HEK293T (cell line): ENCODE measurements around the gene PSMD9.
"Not testable (repeated sequence)": the region's sequence is repeated elsewhere in the genome, so short reads cannot be mapped to it uniquely, and the experiment has no call there.

Source experiments
- CTCF ChIA-PET: fragments of 350-600 bp; formaldehyde crosslinking; extraction: SDS; loops from one replicate; lab custom pipeline; 2021; ENCODE audit warnings: antibody characterized with exemption, inconsistent platforms; lab: Yijun Ruan, JAX
- POLR2A ChIA-PET: fragments of 350-600 bp; formaldehyde crosslinking; extraction: SDS; loops from one replicate; lab custom pipeline; 2020; ENCODE audit warnings: antibody characterized with exemption, inconsistent platforms; lab: Yijun Ruan, JAX
- DNase-seq: peaks from one replicate; pipeline ENCODE4 v3.0.0; 2012; ENCODE audit warnings: mixed read lengths; ENCODE audit errors: extremely low spot score
- ARNT ChIP-seq: fragments of 450-650 bp; IDR thresholded peaks from 2 replicates; pipeline ENCODE4 v1.6.1; 2017; ENCODE audit warnings: mild to moderate bottlenecking
- BHLHE40 ChIP-seq: fragments of 450-650 bp; IDR thresholded peaks from 2 replicates; pipeline ENCODE4 v1.6.1; 2016; ENCODE audit warnings: mild to moderate bottlenecking, moderate library complexity, borderline replicate concordance
- CTBP1 ChIP-seq: fragments of 450-650 bp; IDR thresholded peaks from 2 replicates; pipeline ENCODE4 v1.6.1; 2016; ENCODE audit warnings: borderline replicate concordance
- ELF4 ChIP-seq: fragments of 450-650 bp; IDR thresholded peaks from 2 replicates; pipeline ENCODE4 v1.6.1; 2017; ENCODE audit warnings: antibody characterized with exemption
- FOXA1 ChIP-seq: fragments of 450-650 bp; IDR thresholded peaks from 2 replicates; pipeline ENCODE4 v1.6.1; 2016; ENCODE audit warnings: mild to moderate bottlenecking
- FOXK2 ChIP-seq: fragments of 450-650 bp; IDR thresholded peaks from 2 replicates; pipeline ENCODE4 v1.6.1; 2016; ENCODE audit warnings: mild to moderate bottlenecking
- FOXM1 ChIP-seq: fragments of 450-650 bp; IDR thresholded peaks from 2 replicates; pipeline ENCODE4 v1.6.1; 2017; ENCODE audit warnings: mild to moderate bottlenecking, borderline replicate concordance
- HDGF ChIP-seq: fragments of 450-650 bp; IDR thresholded peaks from 2 replicates; pipeline ENCODE4 v1.6.1; 2017; ENCODE audit warnings: antibody characterized with exemption, borderline replicate concordance
- L3MBTL2 ChIP-seq: fragments of 450-650 bp; conservative IDR thresholded peaks from 2 replicates; pipeline ENCODE4 v1.6.1; 2016; ENCODE audit warnings: mild to moderate bottlenecking
- LEF1 ChIP-seq: fragments of 450-650 bp; IDR thresholded peaks from 2 replicates; pipeline ENCODE4 v1.6.1; 2017; ENCODE audit warnings: mild to moderate bottlenecking, borderline replicate concordance
- NFRKB ChIP-seq: fragments of 450-650 bp; IDR thresholded peaks from 2 replicates; pipeline ENCODE4 v1.6.1; 2016; ENCODE audit warnings: mild to moderate bottlenecking, moderate library complexity
- PKNOX1 ChIP-seq: fragments of 450-650 bp; IDR thresholded peaks from 2 replicates; pipeline ENCODE4 v1.6.1; 2016
- SP1 ChIP-seq: fragments of 450-650 bp; IDR thresholded peaks from 2 replicates; pipeline ENCODE4 v1.6.1; 2017
- SUZ12 ChIP-seq: fragments of 450-650 bp; IDR thresholded peaks from 2 replicates; pipeline ENCODE4 v1.6.1; 2016; ENCODE audit warnings: mild to moderate bottlenecking
- TARDBP ChIP-seq: fragments of 450-650 bp; IDR thresholded peaks from 2 replicates; pipeline ENCODE4 v1.6.1; 2016
- ZNF384 ChIP-seq: fragments of 450-650 bp; IDR thresholded peaks from 2 replicates; pipeline ENCODE4 v1.6.1; 2016

The PSMD9 gene

GRCh38 chr12:121926874-121927706 is 38.5 kb downstream of the PSMD9 start:
- DNase-seq = no peak
- POLR2A ChIA-PET = no interaction called here
- no peak for TF ChIP-seq TARDBP
- no peak for TF ChIP-seq SUZ12
- TF ChIP-seq PKNOX1 = no peak
- no peak for TF ChIP-seq ELF4
- TF ChIP-seq FOXK2 = no peak
- TF ChIP-seq NFRKB = no peak
- no peak for TF ChIP-seq L3MBTL2
- TF ChIP-seq BHLHE40 = no peak
- TF ChIP-seq ZNF384 = no peak
- no peak for TF ChIP-seq SP1
- CTCF ChIA-PET = interaction anchor here (0.7 kb wide), 1 partner anchor 10 kb away, joined by 4 read pairs; no protein-coding TSS in a partner anchor

GRCh38 chr12:121927813-121928212 is 39.2 kb downstream of the PSMD9 start:
- no peak for TF ChIP-seq FOXK2
- no peak for TF ChIP-seq NFRKB
- no peak for TF ChIP-seq ARNT
- TF ChIP-seq CTBP1 = no peak
- no peak for TF ChIP-seq FOXM1
- no peak for TF ChIP-seq L3MBTL2
- no peak for TF ChIP-seq ZNF384
- TF ChIP-seq FOXA1 = no peak
- TF ChIP-seq ELF4 = no peak
- no peak for TF ChIP-seq TARDBP
- TF ChIP-seq PKNOX1 = no peak
- TF ChIP-seq BHLHE40 = no peak
- TF ChIP-seq LEF1 = no peak
- no peak for TF ChIP-seq SP1
- TF ChIP-seq SUZ12 = no peak
- no peak for TF ChIP-seq HDGF
- DNase-seq = no peak
- POLR2A ChIA-PET = no interaction called here
- CTCF ChIA-PET = no interaction called here

- DNase-seq, CTCF ChIA-PET: not testable (repeated sequence)
Observed at GRCh38 chr12:121929545-121929944, 41.0 kb downstream of the PSMD9 start.

GRCh38 chr12:121930862-121931261 is 42.3 kb downstream of the PSMD9 start:
- DNase-seq = no peak
- ChIA-PET CTCF (no interaction called here), POLR2A (no interaction called here)
- TF ChIP-seq FOXA1 (no peak), FOXK2 (no peak), TARDBP (no peak), LEF1 (no peak), ARNT (no peak), SP1 (no peak), HDGF (no peak), ZNF384 (no peak), SUZ12 (no peak), PKNOX1 (no peak)

More at GRCh38 chr12:121929545-121929944, 41.0 kb downstream of the PSMD9 start:
- POLR2A ChIA-PET = not testable (repeated sequence)

- CTCF ChIA-PET = no interaction called here
- POLR2A ChIA-PET = no interaction called here
- TF ChIP-seq SUZ12 = no peak
- no peak for TF ChIP-seq CTBP1
- TF ChIP-seq FOXA1 = no peak
- no peak for TF ChIP-seq HDGF
- no peak for TF ChIP-seq NFRKB
- no peak for TF ChIP-seq ZNF384
- TF ChIP-seq L3MBTL2 = no peak
- no peak for TF ChIP-seq TARDBP
- no peak for TF ChIP-seq FOXK2
- TF ChIP-seq ARNT = no peak
- no peak for TF ChIP-seq SP1
- no peak for TF ChIP-seq FOXM1
- no peak for TF ChIP-seq BHLHE40
- no peak for DNase-seq
Observed at GRCh38 chr12:121932176-121932536, 43.6 kb downstream of the PSMD9 start.

- CTCF ChIA-PET = no interaction called here
- no peak for DNase-seq
- POLR2A ChIA-PET = no interaction called here
- no peak for TF ChIP-seq CTBP1
- no peak for TF ChIP-seq BHLHE40
- no peak for TF ChIP-seq HDGF
- no peak for TF ChIP-seq TARDBP
Observed at GRCh38 chr12:121932914-121933521, 44.4 kb downstream of the PSMD9 start.
